Right kidney (tissue), 9 donors: Measurements from ENCODE around the gene ZNF25.
"Not testable (repeated sequence)": the region's sequence is repeated elsewhere in the genome, so short reads cannot be mapped to it uniquely, and the experiment has no call there.

ENCODE experiments used
- DNase-seq: peaks from one replicate; pipeline ENCODE4 v3.0.0-alpha.2; 2016
- long read RNA-seq, 8 donors: transcript quantifications; one replicate each; lab custom pipeline, GENCODE V29; 2026

ZNF25 gene
- long read RNA-seq, donor 1, full-length matches to known transcripts = 1 of 1 reads
- long read RNA-seq, donor 1, partial matches to known transcripts = 0 of 1 reads
- long read RNA-seq, donor 1, other reads (novel, unspliced or antisense) = 0 of 1 reads
- long read RNA-seq, donor 2, full-length matches to known transcripts = 1 of 1 reads
- long read RNA-seq, donor 2, partial matches to known transcripts = 0 of 1 reads
- long read RNA-seq, donor 2, other reads (novel, unspliced or antisense) = 0 of 1 reads
- long read RNA-seq, donor 3 = 0 reads
- long read RNA-seq, donor 4, full-length matches to known transcripts = 3 of 3 reads
- long read RNA-seq, donor 4, partial matches to known transcripts = 0 of 3 reads
- long read RNA-seq, donor 4, other reads (novel, unspliced or antisense) = 0 of 3 reads
- long read RNA-seq, donor 5, full-length matches to known transcripts = 2 of 2 reads
- long read RNA-seq, donor 5, partial matches to known transcripts = 0 of 2 reads
- long read RNA-seq, donor 5, other reads (novel, unspliced or antisense) = 0 of 2 reads
- long read RNA-seq, donor 6, full-length matches to known transcripts = 2 of 2 reads
- long read RNA-seq, donor 6, partial matches to known transcripts = 0 of 2 reads
- long read RNA-seq, donor 6, other reads (novel, unspliced or antisense) = 0 of 2 reads
- long read RNA-seq, donor 7, full-length matches to known transcripts = 2 of 2 reads
- long read RNA-seq, donor 7, partial matches to known transcripts = 0 of 2 reads
- long read RNA-seq, donor 7, other reads (novel, unspliced or antisense) = 0 of 2 reads
- long read RNA-seq, donor 8, full-length matches to known transcripts = 2 of 2 reads
- long read RNA-seq, donor 8, partial matches to known transcripts = 0 of 2 reads
- long read RNA-seq, donor 8, other reads (novel, unspliced or antisense) = 0 of 2 reads

GRCh38 chr10:37976091-37976879, at the start of gene ZNF25:
TSS of gene ZNF25 (minus strand) at chr10:37976647. CDS start at chr10:37971722, 4,925 bp downstream.
- DNase-seq = peak; percentile 99

DNA sequence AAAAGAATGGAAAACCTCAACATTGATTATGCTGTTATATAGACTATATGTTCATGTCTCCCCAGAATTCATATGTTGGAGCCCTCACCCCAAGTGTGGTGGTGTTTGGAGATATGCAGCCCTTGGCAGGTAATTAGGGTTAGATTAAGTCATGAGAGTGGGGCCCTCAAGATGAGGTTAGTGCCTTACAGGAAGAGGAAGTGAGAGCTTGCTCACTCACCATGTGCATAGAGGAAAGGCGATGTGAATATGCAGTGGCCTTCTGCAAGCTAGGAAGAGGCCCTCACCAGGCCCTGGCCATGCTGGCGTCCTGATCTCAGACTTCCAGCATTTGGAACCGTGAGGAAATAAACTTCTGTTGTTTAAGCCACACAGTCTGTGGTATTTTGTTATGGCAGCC, 48.8 kb upstream of the ZNF25 start:
- no peak for DNase-seq

GRCh38 chr10:38019124-38019523, 42.7 kb upstream of the ZNF25 start:
- not testable (repeated sequence) for DNase-seq

GRCh38 chr10:38016354-38016753, 39.9 kb upstream of the ZNF25 start:
- no peak for DNase-seq

DNA sequence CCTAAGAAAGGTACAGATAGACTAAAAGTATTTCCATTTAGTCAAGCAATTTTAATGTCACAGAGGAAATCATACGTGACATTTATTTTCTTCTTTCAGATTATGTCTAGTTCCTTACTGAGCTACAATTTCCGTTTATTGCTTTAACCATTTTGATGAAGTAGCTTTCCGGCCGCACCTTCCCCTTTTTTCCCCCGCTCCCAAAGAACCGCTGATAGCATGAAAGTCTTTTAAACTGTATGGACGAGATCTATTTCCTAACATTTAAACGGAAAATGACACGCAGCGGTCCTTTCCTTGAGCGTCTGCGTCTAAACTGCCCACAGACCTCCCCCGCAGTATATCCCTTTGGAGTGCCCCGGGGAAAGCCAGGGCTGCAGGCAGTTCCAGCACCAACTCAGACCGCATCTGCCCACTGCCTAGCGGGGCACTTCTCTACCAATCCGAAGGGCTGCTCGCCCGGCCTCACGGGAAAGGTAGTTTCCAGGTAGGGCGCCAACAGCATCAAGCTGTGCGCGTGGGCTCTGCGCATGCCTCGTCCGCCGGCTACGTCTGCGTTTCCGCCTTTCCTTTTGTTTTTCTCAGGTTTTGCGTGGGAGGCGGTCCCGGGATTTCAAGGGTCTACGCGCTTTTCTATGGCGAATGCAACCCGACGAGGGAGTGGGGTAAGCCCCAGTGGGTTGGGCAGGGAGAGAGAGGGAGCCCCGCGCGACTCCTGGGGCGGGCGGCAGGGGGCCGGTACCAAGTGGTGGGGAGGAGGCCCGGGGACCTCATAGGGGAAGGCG, 33.9 kb upstream of the ZNF25 start, which contains the start of gene ZNF33A:
TSS of gene ZNF33A (plus strand) at position 557 of the 785 bp plus-strand sequence. CDS start 1,667 bp downstream, outside the sequence.
- DNase-seq = peak; percentile 87

GRCh38 chr10:38007991-38008390, 31.5 kb upstream of the ZNF25 start:
- DNase-seq = no peak

GRCh38 chr10:38007551-38007950, 31.1 kb upstream of the ZNF25 start:
- no peak for DNase-seq

DNA sequence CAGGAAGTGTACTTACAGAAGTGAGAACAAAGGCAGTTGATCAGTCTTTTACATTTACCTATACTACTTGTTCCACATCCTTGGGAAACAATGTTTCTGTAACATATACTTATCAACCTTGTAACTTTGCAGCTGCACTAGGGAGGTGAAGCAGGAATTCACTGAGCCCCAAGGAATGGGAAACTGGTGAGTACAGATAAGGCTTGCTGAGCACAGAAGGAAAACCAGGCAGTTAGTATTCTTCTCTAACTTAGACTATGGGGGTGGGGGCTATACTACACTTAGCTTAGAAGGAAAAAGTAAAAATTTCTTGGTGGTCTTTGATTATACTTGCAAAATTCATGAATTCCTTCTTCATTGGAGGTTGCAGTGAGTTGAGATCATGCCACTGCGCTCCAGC, 27.1 kb upstream of the ZNF25 start:
- DNase-seq = no peak

- no peak for DNase-seq
Measured at GRCh38 chr10:38003026-38003425, 26.6 kb upstream of the ZNF25 start.

- DNase-seq = not testable (repeated sequence)
Measured at GRCh38 chr10:38000474-38000873, 24.0 kb upstream of the ZNF25 start.

DNA sequence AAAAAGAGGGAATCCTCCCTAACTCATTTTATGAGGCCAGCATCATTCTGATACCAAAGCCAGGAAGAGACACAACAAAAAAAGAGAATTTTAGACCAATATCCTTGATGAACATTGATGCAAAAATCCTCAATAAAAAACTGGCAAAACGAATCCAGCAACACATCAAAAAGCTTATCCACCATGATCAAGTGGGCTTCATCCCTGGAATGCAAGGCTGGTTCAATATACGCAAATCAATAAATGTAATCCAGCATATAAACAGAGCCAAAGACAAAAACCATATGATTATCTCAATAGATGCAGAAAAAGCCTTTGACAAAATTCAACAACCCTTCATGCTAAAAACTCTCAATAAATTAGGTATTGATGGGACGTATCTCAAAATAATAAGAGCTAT, 22.5 kb upstream of the ZNF25 start:
- not testable (repeated sequence) for DNase-seq

- DNase-seq = no peak
Measured at GRCh38 chr10:37992083-37992482, 15.6 kb upstream of the ZNF25 start.

GRCh38 chr10:37991655-37992054, 15.2 kb upstream of the ZNF25 start:
- no peak for DNase-seq

- no peak for DNase-seq
Measured at GRCh38 chr10:37976880-37977203, 395 bp upstream of the ZNF25 start.

GRCh38 chr10:37975401-37975991, 951 bp downstream of the ZNF25 start:
- no peak for DNase-seq

- no peak for DNase-seq
Measured at GRCh38 chr10:37972396-37972795, 4.1 kb downstream of the ZNF25 start.

GRCh38 chr10:37965006-37965405, 11.4 kb downstream of the ZNF25 start:
- DNase-seq = no peak

DNA sequence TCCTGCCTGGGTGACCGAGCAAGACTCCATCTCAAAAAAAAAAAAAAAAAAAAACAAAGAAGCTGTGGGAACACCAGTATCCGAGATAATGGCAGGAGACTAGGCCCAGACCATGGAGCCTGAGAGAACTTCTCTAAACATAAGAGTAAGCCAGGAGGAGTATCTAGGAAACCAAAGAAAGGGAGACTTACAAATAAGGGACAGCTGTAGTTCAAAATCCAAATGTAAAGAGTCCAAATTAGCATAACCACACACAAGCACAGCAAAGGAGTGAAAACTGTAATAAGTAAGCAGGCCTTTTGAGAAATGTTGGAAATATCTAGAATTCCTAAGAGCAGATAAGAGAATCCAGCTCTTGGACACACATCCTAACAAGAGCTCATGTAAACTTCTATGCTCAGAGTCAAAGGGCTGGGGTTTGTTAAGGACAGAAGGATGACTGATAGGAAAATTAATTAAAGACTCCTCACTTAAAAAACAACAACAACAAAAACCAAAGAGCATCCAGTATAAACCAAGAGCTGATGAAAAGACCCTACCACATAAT, 15.8 kb downstream of the ZNF25 start:
- DNase-seq = no peak

DNA sequence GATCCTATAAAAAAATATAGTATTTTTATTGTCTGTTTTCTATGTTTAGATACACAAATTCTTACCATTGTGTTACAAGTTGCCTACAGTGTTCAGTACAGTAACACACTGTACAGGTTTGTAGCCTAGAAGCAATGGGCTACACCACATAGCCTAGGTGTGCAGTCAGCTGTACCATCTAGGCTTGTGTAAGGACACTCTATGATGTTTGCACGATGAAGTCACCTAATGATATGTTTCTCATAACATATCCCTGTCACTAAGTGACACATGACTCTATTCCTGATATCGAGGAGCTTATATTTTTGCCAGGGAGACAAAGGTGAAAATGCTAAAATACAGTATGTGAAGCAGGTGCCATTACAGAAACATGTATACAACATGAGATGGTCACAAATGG, 18.6 kb downstream of the ZNF25 start:
- DNase-seq = no peak

- no peak for DNase-seq
Measured at GRCh38 chr10:37952926-37953325, 23.5 kb downstream of the ZNF25 start.
